Psoas muscle (tissue), 8 donors: ENCODE results near the gene FOXJ2. TPM values are rescaled to one million over a fixed set of nuclear protein-coding genes. Genes with fewer than 3 reads are reported as not detected.
A peak's percentile ranks its signal among the peaks of the same experiment; 100 is the strongest.

Experiments used
- ATAC-seq, 4 donors: fragments of 200-7000 bp; cut with Tn5 transposase; one replicate each; pipeline ENCODE4 v1.9.1; 2020; ENCODE audit warnings: moderate library complexity in 3 of 4, mild to moderate bottlenecking in 2 of 4
- DNase-seq, 2 donors: peaks; one replicate each; pipeline ENCODE4 v3.0.0-alpha.2; 2020
- H3K27ac ChIP-seq: fragments of 200-600 bp; one replicate; pipeline ENCODE4 v1.8.0; 2022
- H3K27me3 ChIP-seq, 3 donors: fragments of 200-600 bp in 1 of 3; one replicate each; pipeline versions ENCODE4 v1.6.1 to v1.8.0; 2013 to 2022; ENCODE audit warnings: low read length in 2 of 3, mild to moderate bottlenecking in 2 of 3, moderate library complexity in 1 of 3; ENCODE audit not compliant: insufficient read depth in 3 of 3
- H3K36me3 ChIP-seq, 2 donors: fragments of 200-600 bp in 1 of 2; one replicate each; pipeline versions ENCODE4 v1.6.1 to v1.8.0; 2013 to 2022; ENCODE audit warnings: low read depth in 1 of 2, mild to moderate bottlenecking in 1 of 2, moderate library complexity in 1 of 2; ENCODE audit not compliant: insufficient read depth in 1 of 2
- H3K4me1 ChIP-seq: fragments of 200-600 bp; one replicate; pipeline ENCODE4 v1.8.0; 2022
- H3K4me3 ChIP-seq: fragments of 200-600 bp; one replicate; pipeline ENCODE4 v1.8.0; 2022; ENCODE audit warnings: mild to moderate bottlenecking
- H3K9me3 ChIP-seq: fragments of 200-600 bp; one replicate; pipeline ENCODE4 v1.8.0; 2022
- CTCF ChIP-seq: fragments of 200-600 bp; IDR thresholded peaks from one replicate; pipeline ENCODE4 v1.8.0; 2022; ENCODE audit warnings: antibody characterized with exemption
- WGBS, 3 donors: extraction: QIAGEN DNeasy Blood & Tissue Kit; methylation state at CpG; one replicate each; pipeline versions ENCODE4 v1.1.6 to v1.1.7; 2013; 5-methylcytosine and 5-hydroxymethylcytosine counted together
- intact Hi-C, 2 donors: fragments of 100-400 bp; cut with DNase I; formaldehyde crosslinking; loops; one replicate each; pipeline versions ENCODE4 v1.11.0 to v1.14.2; 2022
- polyA plus RNA-seq, 3 donors: library from polyadenylated mRNA; stranded (reverse); fragments of 200-250 nt; gene quantifications; one replicate each; pipeline ENCODE4 v1.2.3, GENCODE V29; 2013
- total RNA-seq, 4 donors: library from RNA; stranded (reverse); fragmentation: NEBNext Ultra II Directional in 2 of 4; extraction: Animal tissue kit (Norgen Biotek cat#: 25700) in 2 of 4; gene quantifications; one replicate each; pipeline versions ENCODE4 v1.2.1 to v1.2.4, GENCODE V29; 2021 to 2023
- donor health status: healthy with polysubstance abuse.
- donor health status: DM: no; HTN: no; CAD: no; lungs with moderate emphysema.
- donor health status: Bipolar disorder and iron deficiency.
- donor health status: healthy.
- donor health status: DM: yes; HTN: yes; CAD: no.
- donor health status: DM: no; HTN: no; CAD: no.
- donor health status: DM: no; HTN: no; CAD: no.
- donor health status: DM: yes; HTN: yes; CAD: no.

FOXJ2 gene
- total and polyA plus RNA-seq, 7 donors = 7.9 to 51.3 (median 24.5) TPM

GRCh38 chr12:8031872-8032241 lies 659 bp upstream of the FOXJ2 start:
- Histone ChIP-seq H3K36me3 (no peaks in the 10 kb centered on the region), H3K4me3 (peak overlapping the region; percentile 97), H3K27me3 (no peaks in the 10 kb centered on the region), H3K4me1 (peaks cover 31% of the 10 kb centered on the region), H3K9me3 (no peaks in the 10 kb centered on the region), H3K27ac (peak overlapping the region; percentile 99)
- 37 to 44% (median 42%) methylated on average over 5 of the region's 5 CpGs for WGBS, 3 donors
- intact Hi-C loops = loop anchor here (1.0 to 10.0 kb wide), 2 partner anchors 33 to 837 kb away; no protein-coding TSS in a partner anchor
- TF ChIP-seq CTCF = no peak
- no peak for ATAC-seq
- DNase-seq = no peak

- H3K4me1 ChIP-seq = peaks cover 46% of the 10 kb centered on the region
- H3K4me3 ChIP-seq = peak overlapping the region; percentile 97
- no peaks in the 10 kb centered on the region for H3K36me3 ChIP-seq
- WGBS, 3 donors = 2 to 3% (median 2%) methylated on average over 16 to 17 of the region's 17 CpGs
- no peaks in the 10 kb centered on the region for H3K27me3 ChIP-seq
- H3K27ac ChIP-seq = peak overlapping the region; percentile 99
- ATAC-seq = peak; percentile 58 to 69 (median 61)
- peak; percentile 63 to 74 for DNase-seq
- intact Hi-C loops = loop anchor here in 1 of 2 donors (10.0 kb wide), 1 partner anchor 839 kb away; no protein-coding TSS in a partner anchor
- no peaks in the 10 kb centered on the region for H3K9me3 ChIP-seq
- no peak for TF ChIP-seq CTCF
These were observed 883 bp downstream of the FOXJ2 start for GRCh38 chr12:8033153-8034044.

- peak overlapping the region; percentile 99 for H3K27ac ChIP-seq
- peaks cover 0 to 1% of the 10 kb centered on the region in 2 donors for H3K36me3 ChIP-seq
- no peak for TF ChIP-seq CTCF
- H3K4me3 ChIP-seq = peak overlapping the region; percentile 97
- H3K27me3 ChIP-seq = no peaks in the 10 kb centered on the region
- ATAC-seq (no peak), DNase-seq (no peak)
- peaks cover 60% of the 10 kb centered on the region for H3K4me1 ChIP-seq
- H3K9me3 ChIP-seq = no peaks in the 10 kb centered on the region
- intact Hi-C loops = loop anchor here (5.0 to 10.0 kb wide), 3 partner anchors 47 to 840 kb away; partner anchors contain the start of gene NECAP1 (in 1 of the 2)
These were observed 2.3 kb downstream of the FOXJ2 start for GRCh38 chr12:8034802-8035201.

- Histone ChIP-seq H3K36me3 (peaks cover 0 to 9% of the 10 kb centered on the region in 2 donors), H3K27me3 (no peaks in the 10 kb centered on the region), H3K4me3 (peak overlapping the region; percentile 97), H3K4me1 (peaks cover 61% of the 10 kb centered on the region), H3K27ac (peak overlapping the region; percentile 99), H3K9me3 (no peaks in the 10 kb centered on the region)
- intact Hi-C loops = loop anchor here (5.0 to 10.0 kb wide), 3 partner anchors 47 to 841 kb away; partner anchors contain the start of gene NECAP1 (in 1 of the 2)
- no peak for TF ChIP-seq CTCF
- 38 to 57% (median 41%) methylated on average over 5 of the region's 5 CpGs for WGBS, 3 donors
- ATAC-seq = no peak
- no peak for DNase-seq
These were observed 3.0 kb downstream of the FOXJ2 start for GRCh38 chr12:8035440-8036010.
